Mesothelial cell of epicardium (in vitro differentiated cells): Measurements from ENCODE around the gene GHITM. TPM values are rescaled to one million over a fixed set of nuclear protein-coding genes. Genes with fewer than 3 reads are reported as not detected.
A peak's percentile ranks its signal among the peaks of the same experiment; 100 is the strongest.

Source experiments
- DNase-seq, 2 experiments: peaks; one replicate each; pipeline ENCODE4 v3.0.0; 2021; ENCODE audit warnings: low spot score in 2 of 2; ENCODE audit not compliant: unreplicated experiment in 2 of 2
- H3K27ac Mint-ChIP-seq: 2 replicates; pipeline ENCODE4 v1.8.0; 2021; ENCODE audit warnings: mixed read lengths
- H3K27me3 Mint-ChIP-seq: 2 replicates; pipeline ENCODE4 v1.8.0; 2021; ENCODE audit warnings: low read depth, mixed read lengths
- H3K36me3 Mint-ChIP-seq: 2 replicates; pipeline ENCODE4 v1.8.0; 2021; ENCODE audit warnings: mixed read lengths
- H3K4me1 Mint-ChIP-seq: 2 replicates; pipeline ENCODE4 v1.8.0; 2021; ENCODE audit warnings: mixed read lengths
- H3K4me3 Mint-ChIP-seq: 2 replicates; pipeline ENCODE4 v1.8.0; 2021; ENCODE audit warnings: mild to moderate bottlenecking, moderate library complexity, mixed read lengths
- H3K9me3 Mint-ChIP-seq: 2 replicates; pipeline ENCODE4 v1.8.0; 2021; ENCODE audit warnings: mixed read lengths
- total RNA-seq: library from RNA; stranded (reverse); gene quantifications from 3 replicates; pipeline ENCODE4 v1.2.1, GENCODE V29; 2021
- TF ChIP-seq, protein P1 (sequence below): fragments of 200-600 bp; sonication (generic); IDR thresholded peaks from one replicate; pipeline ENCODE4 v1.5.0; 2021; ENCODE audit warnings: antibody characterized with exemption; ENCODE audit not compliant: unreplicated experiment

The GHITM gene
- total RNA-seq, 1 donor from 2014 or later = 59.0 TPM

DNA sequence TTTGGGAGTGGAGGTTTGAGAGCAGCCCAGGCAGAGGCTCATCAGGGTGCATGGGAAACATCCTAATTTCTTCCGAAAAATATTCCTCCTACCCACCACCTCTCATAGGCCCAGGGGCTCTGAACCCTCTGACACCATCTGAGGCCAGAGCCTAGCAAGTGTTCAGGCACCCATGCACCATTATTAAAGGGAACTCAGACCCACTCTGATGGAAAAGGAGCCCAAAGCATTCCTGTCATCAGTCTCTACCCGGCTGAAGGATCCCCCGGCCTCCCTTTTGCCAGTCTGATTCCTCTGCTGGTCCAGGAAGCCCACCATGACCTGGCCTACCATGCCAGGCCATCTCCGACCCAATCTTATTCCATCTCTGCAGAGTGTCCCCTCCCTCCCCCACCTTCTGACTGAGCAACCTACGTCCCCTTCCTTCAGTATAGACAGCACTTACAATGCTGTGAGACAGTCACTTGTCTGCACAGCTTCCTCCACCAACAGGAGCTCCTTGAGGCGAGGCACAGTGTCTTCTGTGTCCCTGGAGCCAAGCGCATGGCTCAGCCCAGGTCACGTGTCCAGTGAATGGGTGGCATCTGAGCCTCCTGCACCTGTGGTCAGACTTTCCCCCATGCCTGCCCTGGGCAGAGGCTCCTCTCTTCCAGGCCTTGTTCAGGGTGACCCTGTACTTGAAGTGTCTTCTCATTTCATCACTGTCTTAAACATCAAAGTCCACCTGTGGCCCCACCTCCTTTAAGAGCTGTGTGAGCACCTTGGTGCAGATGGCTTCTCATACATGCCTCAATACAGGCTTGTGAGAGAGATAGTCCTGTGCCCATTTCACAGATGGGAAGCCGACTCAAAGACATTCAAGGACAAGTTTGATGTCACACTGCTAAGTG is 33.4 kb downstream of the GHITM start:
- Mint-ChIP-seq H3K36me3 (no peaks in the 10 kb centered on the region), H3K27ac (peak overlapping the region; percentile 77), H3K4me1 (no peaks in the 10 kb centered on the region), H3K9me3 (peaks cover under 1% of the 10 kb centered on the region), H3K27me3 (no peaks in the 10 kb centered on the region), H3K4me3 (no peak overlapping the region)
- DNase-seq = no peak
- TF ChIP-seq, protein P1, sequence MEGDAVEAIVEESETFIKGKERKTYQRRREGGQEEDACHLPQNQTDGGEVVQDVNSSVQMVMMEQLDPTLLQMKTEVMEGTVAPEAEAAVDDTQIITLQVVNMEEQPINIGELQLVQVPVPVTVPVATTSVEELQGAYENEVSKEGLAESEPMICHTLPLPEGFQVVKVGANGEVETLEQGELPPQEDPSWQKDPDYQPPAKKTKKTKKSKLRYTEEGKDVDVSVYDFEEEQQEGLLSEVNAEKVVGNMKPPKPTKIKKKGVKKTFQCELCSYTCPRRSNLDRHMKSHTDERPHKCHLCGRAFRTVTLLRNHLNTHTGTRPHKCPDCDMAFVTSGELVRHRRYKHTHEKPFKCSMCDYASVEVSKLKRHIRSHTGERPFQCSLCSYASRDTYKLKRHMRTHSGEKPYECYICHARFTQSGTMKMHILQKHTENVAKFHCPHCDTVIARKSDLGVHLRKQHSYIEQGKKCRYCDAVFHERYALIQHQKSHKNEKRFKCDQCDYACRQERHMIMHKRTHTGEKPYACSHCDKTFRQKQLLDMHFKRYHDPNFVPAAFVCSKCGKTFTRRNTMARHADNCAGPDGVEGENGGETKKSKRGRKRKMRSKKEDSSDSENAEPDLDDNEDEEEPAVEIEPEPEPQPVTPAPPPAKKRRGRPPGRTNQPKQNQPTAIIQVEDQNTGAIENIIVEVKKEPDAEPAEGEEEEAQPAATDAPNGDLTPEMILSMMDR = no peak

DNA sequence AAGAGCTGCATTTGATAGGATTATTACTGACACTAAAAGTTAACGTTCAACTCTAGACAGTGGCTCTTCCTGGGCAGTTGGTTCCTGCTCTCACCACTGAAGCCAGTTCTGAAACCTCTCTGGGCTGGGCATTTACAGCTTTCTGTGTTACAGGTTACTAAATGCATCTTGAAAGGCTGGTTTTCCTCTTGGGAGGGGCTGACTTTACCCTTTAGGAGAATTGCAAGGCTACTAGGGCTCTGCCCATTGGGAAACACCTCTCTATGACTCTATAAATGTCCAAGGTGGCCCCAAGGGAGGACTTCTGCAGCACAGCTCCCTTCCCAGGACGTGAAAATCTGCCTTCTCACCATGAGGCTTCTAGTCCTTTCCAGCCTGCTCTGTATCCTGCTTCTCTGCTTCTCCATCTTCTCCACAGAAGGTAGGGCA is 34.2 kb downstream of the GHITM start, which contains the start of gene GPR15LG:
Gene GPR15LG (plus strand): TSS at position 301 of the 429 bp plus-strand sequence. CDS start 51 bp downstream, at position 352.
- DNase-seq = no peak
- H3K27me3 Mint-ChIP-seq = no peaks in the 10 kb centered on the region
- H3K4me3 Mint-ChIP-seq = no peak within 1 kb of the TSS
- H3K27ac Mint-ChIP-seq = no peak within 1 kb of the TSS
- H3K9me3 Mint-ChIP-seq = no peaks in the 10 kb centered on the region
- H3K4me1 Mint-ChIP-seq = no peaks in the 10 kb centered on the region
- no peaks in the 10 kb centered on the region for H3K36me3 Mint-ChIP-seq
- TF ChIP-seq, protein P1 = no peak

DNA sequence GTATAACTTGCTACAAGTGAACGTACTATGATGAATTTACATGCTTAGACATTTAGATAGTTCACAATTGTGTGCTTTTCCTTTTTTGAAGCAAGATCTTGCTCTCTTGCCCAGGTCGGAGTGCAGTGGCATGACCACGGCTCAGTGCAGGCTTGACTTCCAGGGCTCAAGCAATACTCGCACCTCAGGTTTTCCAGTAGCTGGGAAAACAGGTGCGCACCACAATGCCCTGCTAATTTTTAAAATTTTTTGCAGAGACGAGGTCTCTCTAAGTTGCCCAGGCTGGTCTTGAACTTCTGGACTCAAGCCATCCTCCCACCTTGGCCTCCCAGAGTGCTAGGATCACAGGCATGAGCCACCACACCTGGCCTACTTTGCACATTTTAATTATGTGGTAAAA is 36.1 kb downstream of the GHITM start:
- H3K27ac Mint-ChIP-seq = no peak overlapping the region
- no peak overlapping the region for H3K4me3 Mint-ChIP-seq
- H3K9me3 Mint-ChIP-seq = no peaks in the 10 kb centered on the region
- no peaks in the 10 kb centered on the region for H3K4me1 Mint-ChIP-seq
- no peaks in the 10 kb centered on the region for H3K27me3 Mint-ChIP-seq
- no peaks in the 10 kb centered on the region for H3K36me3 Mint-ChIP-seq
- TF ChIP-seq, protein P1 = no peak
- DNase-seq = no peak

DNA sequence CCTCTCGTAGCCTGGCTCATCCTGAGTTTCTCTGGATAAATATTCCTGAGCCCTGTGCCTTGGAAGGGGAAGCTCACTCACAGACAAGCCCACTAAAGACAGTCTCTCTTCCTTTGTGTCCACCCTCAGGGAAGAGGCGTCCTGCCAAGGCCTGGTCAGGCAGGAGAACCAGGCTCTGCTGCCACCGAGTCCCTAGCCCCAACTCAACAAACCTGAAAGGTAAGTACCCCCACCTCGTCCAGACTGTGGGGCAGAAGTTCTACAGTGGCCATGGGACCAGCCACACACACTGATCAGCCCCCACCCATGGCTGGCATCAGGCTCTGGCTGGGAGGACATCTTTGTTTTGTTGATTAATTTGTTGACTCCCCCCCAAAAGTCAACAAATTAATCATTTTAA is 37.0 kb downstream of the GHITM start:
- TF ChIP-seq, protein P1 = no peak
- no peak for DNase-seq
- H3K36me3 Mint-ChIP-seq = no peaks in the 10 kb centered on the region
- H3K27ac Mint-ChIP-seq = no peak overlapping the region
- H3K9me3 Mint-ChIP-seq = no peaks in the 10 kb centered on the region
- H3K27me3 Mint-ChIP-seq = no peaks in the 10 kb centered on the region
- no peak overlapping the region for H3K4me3 Mint-ChIP-seq
- H3K4me1 Mint-ChIP-seq = no peaks in the 10 kb centered on the region

DNA sequence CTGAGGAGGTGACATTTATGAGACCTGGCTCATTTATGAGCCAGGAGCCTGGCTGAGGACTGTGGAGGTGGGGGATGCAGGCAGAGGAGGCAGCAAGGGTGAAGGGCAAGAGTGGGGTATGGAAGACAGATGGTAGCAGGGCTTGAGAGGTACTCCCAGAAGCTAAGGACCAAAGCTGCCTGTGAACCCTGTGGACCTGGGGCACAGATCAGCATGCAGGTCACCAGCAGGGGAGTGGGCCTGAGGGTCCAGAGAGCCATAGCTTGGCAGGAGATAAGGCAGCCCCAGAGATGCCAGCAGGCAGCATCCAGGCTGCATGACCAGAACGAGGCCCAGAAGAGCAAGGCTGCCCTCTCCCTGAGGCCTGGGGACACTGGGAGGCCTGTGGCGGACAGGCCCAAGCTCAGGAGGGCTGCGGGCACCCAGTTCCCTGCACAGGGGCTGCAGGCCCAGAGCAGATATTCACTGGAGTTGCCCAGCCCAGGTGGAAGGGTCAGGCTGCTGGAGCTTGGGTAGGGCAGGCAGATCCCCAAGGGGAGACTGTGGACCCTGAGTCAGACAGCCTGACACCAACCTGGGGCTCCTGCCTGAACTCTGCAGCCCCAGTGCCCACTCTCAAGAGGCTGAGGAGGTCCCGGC is 37.6 kb downstream of the GHITM start:
- DNase-seq = no peak
- Mint-ChIP-seq H3K4me1 (no peaks in the 10 kb centered on the region), H3K4me3 (no peak overlapping the region), H3K36me3 (no peaks in the 10 kb centered on the region), H3K27me3 (no peaks in the 10 kb centered on the region), H3K27ac (no peak overlapping the region), H3K9me3 (no peaks in the 10 kb centered on the region)
- TF ChIP-seq, protein P1 = no peak
